Endodermal cell (in vitro differentiated cells): Measurements from ENCODE around the gene PALM3. TPM values are rescaled to one million over a fixed set of nuclear protein-coding genes. Genes with fewer than 3 reads are reported as not detected.
A peak's percentile ranks its signal among the peaks of the same experiment; 100 is the strongest.
"Not testable (repeated sequence)": the region's sequence is repeated elsewhere in the genome, so short reads cannot be mapped to it uniquely, and the experiment has no call there.

Experiments used
- DNase-seq: peaks from one replicate; pipeline ENCODE4 v3.0.0-alpha.2; 2017
- H3K27ac ChIP-seq: 2 replicates; pipeline ENCODE4 v1.5.1; 2013; ENCODE audit warnings: mild to moderate bottlenecking, low read depth, low read length, moderate library complexity
- H3K27me3 ChIP-seq: 2 replicates; pipeline ENCODE4 v1.6.1; 2013; ENCODE audit warnings: mild to moderate bottlenecking, low read length, moderate library complexity; ENCODE audit not compliant: insufficient read depth, control insufficient read depth, poor library complexity, severe bottlenecking
- H3K36me3 ChIP-seq: 2 replicates; pipeline ENCODE4 v1.7.0; 2013; ENCODE audit warnings: mild to moderate bottlenecking, low read length, moderate library complexity; ENCODE audit not compliant: control insufficient read depth, insufficient read depth
- H3K4me1 ChIP-seq: one replicate; pipeline ENCODE4 v1.7.0; 2013; ENCODE audit warnings: low read length; ENCODE audit not compliant: control insufficient read depth, insufficient read depth
- H3K4me3 ChIP-seq: 2 replicates; pipeline ENCODE4 v1.5.1; 2013; ENCODE audit warnings: mild to moderate bottlenecking, low read length, moderate library complexity
- H3K9ac ChIP-seq: 2 replicates; pipeline ENCODE4 v1.6.1; 2013; ENCODE audit warnings: mild to moderate bottlenecking, low read length, moderate library complexity; ENCODE audit not compliant: poor library complexity, severe bottlenecking; ENCODE audit errors: extremely low read depth
- H3K9me3 ChIP-seq: 2 replicates; pipeline ENCODE4 v1.6.1; 2013; ENCODE audit warnings: mild to moderate bottlenecking, low read length, moderate library complexity; ENCODE audit not compliant: control insufficient read depth
- H3K27ac Mint-ChIP-seq: 2 replicates; pipeline ENCODE4 v1.8.0; 2020; ENCODE audit warnings: mixed read lengths
- H3K27me3 Mint-ChIP-seq: 2 replicates; pipeline ENCODE4 v1.8.0; 2021; ENCODE audit warnings: mild to moderate bottlenecking, mixed read lengths; ENCODE audit not compliant: insufficient read depth
- H3K36me3 Mint-ChIP-seq: 2 replicates; pipeline ENCODE4 v1.8.0; 2020; ENCODE audit warnings: low read depth, mixed read lengths
- H3K4me1 Mint-ChIP-seq: 2 replicates; pipeline ENCODE4 v1.8.0; 2020; ENCODE audit warnings: mixed read lengths
- H3K4me3 Mint-ChIP-seq: 2 replicates; pipeline ENCODE4 v1.8.0; 2020; ENCODE audit warnings: mild to moderate bottlenecking, moderate library complexity, mixed read lengths
- H3K9me3 Mint-ChIP-seq: 2 replicates; pipeline ENCODE4 v1.8.0; 2020; ENCODE audit warnings: mild to moderate bottlenecking, mixed read lengths
- WGBS, 2 experiments: methylation state at CpG; one replicate each; pipeline versions ENCODE4 v1.1.5 to v1.1.7; 2013; ENCODE audit warnings: missing lambda C conversion rate in 2 of 2, mixed read lengths in 1 of 2; ENCODE audit not compliant: insufficient coverage in 1 of 2, insufficient read length in 1 of 2; 5-methylcytosine and 5-hydroxymethylcytosine counted together
- total RNA-seq, 2 donors: library from RNA; stranded (reverse); fragmentation: NEBNext Ultra II Directional in 1 of 2; extraction: Animal tissue kit (Norgen Biotek cat#: 25700) in 1 of 2; gene quantifications; 2 replicates in 1 of 2; 3 replicates in 1 of 2; pipeline ENCODE4 v1.2.1, GENCODE V29; 2021
- TF ChIP-seq, protein P1 (sequence below): fragments of 200-600 bp; sonication (generic); conservative IDR thresholded peaks from 2 replicates; pipeline ENCODE4 v1.5.0; 2021; ENCODE audit warnings: antibody characterized with exemption, mild to moderate bottlenecking

Gene PALM3
- total RNA-seq, 2 donors from 2014 or later, result 1.3 to 4.9 TPM

DNA sequence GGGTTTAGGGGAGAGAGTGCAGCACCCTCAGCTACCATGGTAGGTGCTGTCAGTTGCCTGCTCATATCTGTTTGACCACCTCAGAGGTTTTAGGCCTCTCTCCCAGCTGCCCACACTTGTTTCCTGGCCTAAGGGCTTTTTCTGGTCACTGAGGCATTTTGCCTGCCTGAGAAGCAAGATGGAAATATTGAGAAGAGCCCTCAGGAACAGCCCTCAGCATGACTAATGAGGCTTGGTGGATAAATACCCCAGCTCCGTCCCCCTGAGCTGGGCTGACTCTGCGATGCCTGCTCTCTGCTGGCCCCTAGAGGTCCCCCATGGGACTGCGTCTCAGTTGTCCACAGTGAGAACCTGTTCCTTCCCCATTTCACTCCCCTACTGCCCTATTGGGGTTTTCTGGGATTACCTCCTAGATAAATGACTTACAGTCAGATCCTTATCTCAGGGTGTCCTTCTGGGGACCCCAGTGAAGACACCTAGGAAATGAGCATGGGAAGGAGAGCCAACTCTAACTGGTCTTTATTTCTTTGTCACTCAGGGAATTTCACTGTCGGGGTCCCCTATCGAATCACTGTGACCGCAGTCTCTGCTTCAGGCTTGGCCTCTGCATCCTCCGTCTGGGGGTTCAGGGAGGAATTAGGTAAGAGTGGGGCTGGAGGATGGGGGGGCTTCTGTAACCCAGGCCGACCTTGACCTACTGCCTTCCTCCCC lies 13.3 kb downstream of the PALM3 start:
- H3K36me3 Mint-ChIP-seq, result peaks cover 35% of the 10 kb centered on the region
- H3K27me3 Mint-ChIP-seq, result peaks cover 2% of the 10 kb centered on the region
- peak; percentile 95 for DNase-seq
- TF ChIP-seq, protein P1, sequence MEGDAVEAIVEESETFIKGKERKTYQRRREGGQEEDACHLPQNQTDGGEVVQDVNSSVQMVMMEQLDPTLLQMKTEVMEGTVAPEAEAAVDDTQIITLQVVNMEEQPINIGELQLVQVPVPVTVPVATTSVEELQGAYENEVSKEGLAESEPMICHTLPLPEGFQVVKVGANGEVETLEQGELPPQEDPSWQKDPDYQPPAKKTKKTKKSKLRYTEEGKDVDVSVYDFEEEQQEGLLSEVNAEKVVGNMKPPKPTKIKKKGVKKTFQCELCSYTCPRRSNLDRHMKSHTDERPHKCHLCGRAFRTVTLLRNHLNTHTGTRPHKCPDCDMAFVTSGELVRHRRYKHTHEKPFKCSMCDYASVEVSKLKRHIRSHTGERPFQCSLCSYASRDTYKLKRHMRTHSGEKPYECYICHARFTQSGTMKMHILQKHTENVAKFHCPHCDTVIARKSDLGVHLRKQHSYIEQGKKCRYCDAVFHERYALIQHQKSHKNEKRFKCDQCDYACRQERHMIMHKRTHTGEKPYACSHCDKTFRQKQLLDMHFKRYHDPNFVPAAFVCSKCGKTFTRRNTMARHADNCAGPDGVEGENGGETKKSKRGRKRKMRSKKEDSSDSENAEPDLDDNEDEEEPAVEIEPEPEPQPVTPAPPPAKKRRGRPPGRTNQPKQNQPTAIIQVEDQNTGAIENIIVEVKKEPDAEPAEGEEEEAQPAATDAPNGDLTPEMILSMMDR, result peak; percentile 94
- no peak overlapping the region for H3K27ac ChIP-seq
- H3K9me3 ChIP-seq, result no peaks in the 10 kb centered on the region
- no peak overlapping the region for H3K27ac Mint-ChIP-seq
- no peaks in the 10 kb centered on the region for H3K4me1 ChIP-seq
- no peak overlapping the region for H3K4me3 ChIP-seq
- H3K4me3 Mint-ChIP-seq, result no peak overlapping the region
- no peaks in the 10 kb centered on the region for H3K4me1 Mint-ChIP-seq
- 64 to 75% methylated on average over 3 to 7 of the region's 8 CpGs for WGBS, 2 experiments
- no peak overlapping the region for H3K9ac ChIP-seq
- no peaks in the 10 kb centered on the region for H3K27me3 ChIP-seq
- H3K36me3 ChIP-seq, result peaks cover 8% of the 10 kb centered on the region
- peaks cover 5% of the 10 kb centered on the region for H3K9me3 Mint-ChIP-seq

- H3K4me3 ChIP-seq, H3K4me3 Mint-ChIP-seq, H3K9me3 ChIP-seq, H3K27me3 Mint-ChIP-seq, H3K27ac ChIP-seq, H3K4me1 Mint-ChIP-seq, H3K9me3 Mint-ChIP-seq, H3K36me3 ChIP-seq, DNase-seq, H3K27me3 ChIP-seq, H3K27ac Mint-ChIP-seq, H3K9ac ChIP-seq, H3K4me1 ChIP-seq: not testable (repeated sequence)
- 88 to 95% methylated on average over 7 to 10 of the region's 10 CpGs for WGBS, 2 experiments
- H3K36me3 Mint-ChIP-seq, result peaks cover 36% of the 10 kb centered on the region
Observed at GRCh38 chr19:14047866-14048265, 14.0 kb downstream of the PALM3 start.

DNA sequence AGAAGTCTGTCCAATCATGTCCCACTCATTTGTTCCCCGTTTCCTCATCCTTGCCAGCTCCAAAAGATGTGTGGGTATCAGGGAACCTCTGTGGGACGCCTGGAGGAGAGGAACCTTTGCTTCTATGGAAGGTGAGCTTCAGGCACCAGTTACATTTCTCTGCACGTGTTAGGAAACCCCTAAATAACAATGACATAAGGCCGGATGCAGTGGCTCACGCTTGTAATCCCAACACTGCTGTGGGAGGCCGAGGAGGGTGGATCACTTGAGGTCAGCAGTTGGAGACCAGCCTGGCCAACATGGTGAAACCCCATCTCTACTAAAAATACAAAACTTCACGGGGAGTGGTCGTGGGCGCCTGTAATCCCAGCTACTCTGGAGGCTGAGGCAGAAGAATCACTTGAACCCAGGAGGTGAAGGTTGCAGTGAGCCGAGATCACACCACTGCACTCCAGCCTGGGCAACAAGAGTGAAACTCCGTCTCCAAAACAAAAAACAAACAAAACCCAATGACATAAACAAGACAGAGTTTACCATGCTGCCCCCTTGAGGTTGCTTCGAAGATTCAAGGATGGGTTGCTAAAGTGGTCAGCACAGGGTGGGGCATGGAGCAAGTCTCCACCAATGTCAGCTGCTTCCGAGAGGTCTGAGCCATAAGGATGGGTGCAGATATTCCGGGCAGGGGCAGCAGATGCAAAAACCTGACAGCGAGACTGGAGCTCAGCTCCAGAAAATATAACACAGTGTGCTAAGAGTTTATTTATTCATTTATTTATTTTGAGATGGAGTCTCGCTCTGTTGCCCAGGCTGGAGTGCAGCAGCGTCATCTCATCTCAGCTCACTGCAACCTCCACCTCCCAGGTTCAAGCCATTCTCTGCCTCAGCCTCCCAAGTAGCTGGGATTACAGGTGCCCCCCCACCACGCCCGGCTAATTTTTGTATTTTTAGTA lies 18.9 kb downstream of the PALM3 start:
- peak overlapping the region; percentile 89 for H3K27ac Mint-ChIP-seq

More for the DNA sequence above, 18.9 kb downstream of the PALM3 start:
- not testable (repeated sequence) for H3K36me3 ChIP-seq, H3K4me3 Mint-ChIP-seq, H3K9me3 ChIP-seq, H3K27me3 ChIP-seq, H3K4me3 ChIP-seq, H3K4me1 ChIP-seq, H3K9ac ChIP-seq, H3K9me3 Mint-ChIP-seq, H3K27me3 Mint-ChIP-seq, H3K4me1 Mint-ChIP-seq
- peak overlapping the region; percentile 49 for H3K27ac ChIP-seq
- 73 to 83% methylated on average over 9 to 19 of the region's 19 CpGs for WGBS, 2 experiments
- DNase-seq, result peak; percentile 91
- peaks cover 17% of the 10 kb centered on the region for H3K36me3 Mint-ChIP-seq
- TF ChIP-seq, protein P1, result peak; percentile 82
